ENCODE measurements around the gene XRCC4. TPM values are rescaled to one million over a fixed set of nuclear protein-coding genes. Genes with fewer than 3 reads are reported as not detected.

The XRCC4 gene
- total RNA-seq, 1 experiment from 2014 or later, result 10.8 TPM

GRCh38 chr5:83371726-83372125, 294.4 kb downstream of the XRCC4 start:
- WGBS (ENCODE audit: extremely low coverage, insufficient read length, low lambda C conversion rate), result no CpG with 5 or more reads among the region's 1 CpG
- Histone ChIP-seq H2BK15ac (ENCODE audit: low read depth, low read length) (no peak overlapping the region), H4K5ac (ENCODE audit: insufficient read length, low read depth, low read length) (no peak overlapping the region), H4K8ac (replicated peaks; ENCODE audit: insufficient read length, low read depth, low read length) (no peak overlapping the region), H3K14ac (ENCODE audit: insufficient read depth, low read length) (no peak overlapping the region), H3K9me3 (ENCODE audit: control insufficient read depth, low read depth, low read length) (no peaks in the 10 kb centered on the region), H4K20me1 (ENCODE audit: control insufficient read depth, insufficient read depth, insufficient read length) (no peaks in the 10 kb centered on the region), H3K4ac (ENCODE audit: low read depth, low read length) (no peak overlapping the region), H3K4me1 (ENCODE audit: insufficient read depth, low read length) (no peaks in the 10 kb centered on the region), H2BK20ac (ENCODE audit: low read depth, low read length, poor library complexity, severe bottlenecking) (no peak overlapping the region), H3K56ac (ENCODE audit: insufficient read length, low read depth, low read length) (no peak overlapping the region), H2BK12ac (ENCODE audit: insufficient read length, low read depth, low read length) (no peak overlapping the region), H2AFZ (ENCODE audit: low read length) (no peak overlapping the region), H3K23me2 (ENCODE audit: insufficient read length, low read depth, low read length, poor library complexity, severe bottlenecking) (no peaks in the 10 kb centered on the region), H3K79me1 (ENCODE audit: insufficient read depth, low read depth, low read length, poor library complexity, severe bottlenecking) (no peaks in the 10 kb centered on the region), H3K4me2 (ENCODE audit: insufficient read depth, insufficient read length, low read length) (no peak overlapping the region), H4K91ac (ENCODE audit: insufficient read length, low read depth, low read length) (no peak overlapping the region), H3K27me3 (ENCODE audit: insufficient read depth, low read length) (no peaks in the 10 kb centered on the region), H3T11ph (ENCODE audit: low read length) (no peak overlapping the region), H3K27ac (ENCODE audit: insufficient read length, low read depth, low read length) (no peak overlapping the region), H3K9ac (ENCODE audit: extremely low read depth, insufficient read length, low read length) (no peak overlapping the region), H3K79me2 (ENCODE audit: insufficient read depth, low read length) (no peaks in the 10 kb centered on the region), H3K18ac (ENCODE audit: insufficient read length, low read depth, low read length) (no peak overlapping the region), H2AK5ac (ENCODE audit: insufficient read length, low read length) (no peak overlapping the region), H3K23ac (ENCODE audit: insufficient read length, low read depth, low read length) (no peak overlapping the region), H2BK5ac (ENCODE audit: insufficient read length, low read length) (no peak overlapping the region), H2BK120ac (ENCODE audit: low read depth, low read length, poor library complexity, severe bottlenecking) (no peak overlapping the region)
- DNase-seq, result no peak
- Mint-ChIP-seq H3K4me3 (no peak overlapping the region), H3K9me3 (no peaks in the 10 kb centered on the region; a peak in 2 of 5 replicates), H3K36me3 (ENCODE audit: insufficient read depth in 1 of 3, low read depth in 3 of 3) (no peaks in the 10 kb centered on the region; a peak in 1 of 7 replicates), H3K27ac (no peak overlapping the region), H3K4me1 (peaks cover 18% of the 10 kb centered on the region in 2 experiments), H3K27me3 (ENCODE audit: low read depth) (no peaks in the 10 kb centered on the region)
- TF ChIP-seq CTCF (conservative IDR thresholded peaks at IDR 0.05), result no peak
